GM21447 (cell line): ENCODE data around the gene SEMA6B.

ENCODE experiments used
- ATAC-seq: cut with Tn5 transposase; IDR thresholded peaks from one replicate; pipeline ENCODE4 v1.9.1; 2021; ENCODE audit not compliant: unreplicated experiment

Gene SEMA6B

DNA sequence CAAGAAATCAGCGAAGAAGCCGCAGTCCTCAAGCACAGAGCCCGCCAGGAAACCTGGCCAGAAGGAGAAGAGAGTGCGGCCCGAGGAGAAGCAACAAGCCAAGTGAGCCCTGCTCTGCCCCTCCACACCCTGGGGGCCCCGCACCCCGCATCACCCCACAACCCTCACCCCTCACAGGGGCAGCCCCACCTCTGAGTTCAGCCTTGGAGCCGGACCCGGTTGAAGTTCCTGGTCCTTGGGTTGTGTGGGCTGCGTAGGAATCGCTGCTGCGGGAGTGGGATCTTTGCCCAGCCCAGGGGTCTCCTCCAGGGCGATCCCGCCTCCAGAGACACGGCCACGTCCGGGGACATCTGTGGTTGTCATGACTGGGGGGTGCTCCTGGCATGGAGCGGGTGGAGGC, 63.2 kb downstream of the SEMA6B start:
- ATAC-seq = no peak

DNA sequence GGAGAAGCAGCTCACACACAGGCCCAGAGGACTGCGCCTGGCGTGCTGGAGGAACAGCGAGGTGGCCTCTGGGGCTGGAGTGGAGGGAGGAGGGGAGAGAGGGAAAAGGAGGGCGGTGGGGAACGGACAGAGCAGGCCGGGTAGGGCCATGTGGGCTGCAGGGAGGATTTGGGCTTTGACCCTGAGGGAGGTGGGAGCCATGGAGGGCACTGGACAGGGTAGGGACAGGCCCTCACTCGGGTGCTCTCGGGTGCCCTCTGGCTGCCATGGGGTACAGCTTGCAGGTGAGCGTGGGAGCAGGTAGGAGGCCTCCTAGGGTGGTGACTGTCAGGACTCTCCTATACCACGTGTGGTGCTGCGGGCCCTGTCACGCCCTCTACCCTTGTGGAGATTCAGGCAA, 64.0 kb downstream of the SEMA6B start:
- no peak for ATAC-seq

DNA sequence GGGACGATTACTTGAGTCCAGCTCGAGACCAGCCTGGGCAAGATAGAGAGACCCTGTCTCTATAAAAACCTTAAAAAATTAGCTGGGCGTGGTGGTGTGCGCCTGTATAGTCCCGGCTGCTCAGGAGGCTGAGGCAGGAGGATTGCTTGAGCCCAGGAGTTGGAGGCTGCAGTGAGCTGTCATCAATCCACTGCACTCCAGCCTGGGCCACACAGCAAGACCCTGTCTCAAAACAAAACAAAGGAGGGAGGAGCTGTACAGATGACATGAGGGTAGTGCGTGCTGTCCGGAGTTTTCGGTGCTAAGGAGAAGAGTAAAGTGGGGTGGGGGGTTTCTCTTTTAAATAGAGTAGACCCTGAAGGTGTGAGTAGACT, 64.8 kb downstream of the SEMA6B start:
- no peak for ATAC-seq

DNA sequence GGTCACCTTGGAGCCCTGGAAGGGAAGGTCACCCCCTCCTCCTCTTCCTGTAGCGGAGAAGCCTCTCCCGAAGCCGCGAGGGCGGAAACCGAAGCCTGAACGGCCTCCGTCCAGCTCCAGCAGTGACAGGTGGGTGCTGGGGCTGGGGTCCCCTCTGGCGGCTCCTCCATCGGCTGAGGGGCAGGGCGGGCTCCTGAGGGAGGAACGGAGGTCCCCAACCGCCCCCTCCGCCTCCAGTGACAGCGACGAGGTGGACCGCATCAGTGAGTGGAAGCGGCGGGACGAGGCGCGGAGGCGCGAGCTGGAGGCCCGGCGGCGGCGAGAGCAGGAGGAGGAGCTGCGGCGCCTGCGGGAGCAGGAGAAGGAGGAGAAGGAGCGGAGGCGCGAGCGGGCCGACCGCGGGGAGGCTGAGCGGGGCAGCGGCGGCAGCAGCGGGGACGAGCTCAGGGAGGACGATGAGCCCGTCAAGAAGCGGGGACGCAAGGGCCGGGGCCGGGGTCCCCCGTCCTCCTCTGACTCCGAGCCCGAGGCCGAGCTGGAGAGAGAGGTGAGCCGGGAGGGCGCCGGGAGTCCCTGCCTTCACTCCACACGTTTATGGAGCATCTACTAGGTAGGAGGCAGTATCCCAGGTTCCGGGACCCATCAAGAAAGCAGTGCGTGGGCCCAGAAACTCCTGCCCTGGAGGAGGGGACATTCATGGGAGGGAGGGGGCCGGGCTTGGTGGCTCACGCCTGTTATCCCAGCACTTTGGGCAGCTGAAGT, 65.4 kb downstream of the SEMA6B start:
- ATAC-seq = no peak

DNA sequence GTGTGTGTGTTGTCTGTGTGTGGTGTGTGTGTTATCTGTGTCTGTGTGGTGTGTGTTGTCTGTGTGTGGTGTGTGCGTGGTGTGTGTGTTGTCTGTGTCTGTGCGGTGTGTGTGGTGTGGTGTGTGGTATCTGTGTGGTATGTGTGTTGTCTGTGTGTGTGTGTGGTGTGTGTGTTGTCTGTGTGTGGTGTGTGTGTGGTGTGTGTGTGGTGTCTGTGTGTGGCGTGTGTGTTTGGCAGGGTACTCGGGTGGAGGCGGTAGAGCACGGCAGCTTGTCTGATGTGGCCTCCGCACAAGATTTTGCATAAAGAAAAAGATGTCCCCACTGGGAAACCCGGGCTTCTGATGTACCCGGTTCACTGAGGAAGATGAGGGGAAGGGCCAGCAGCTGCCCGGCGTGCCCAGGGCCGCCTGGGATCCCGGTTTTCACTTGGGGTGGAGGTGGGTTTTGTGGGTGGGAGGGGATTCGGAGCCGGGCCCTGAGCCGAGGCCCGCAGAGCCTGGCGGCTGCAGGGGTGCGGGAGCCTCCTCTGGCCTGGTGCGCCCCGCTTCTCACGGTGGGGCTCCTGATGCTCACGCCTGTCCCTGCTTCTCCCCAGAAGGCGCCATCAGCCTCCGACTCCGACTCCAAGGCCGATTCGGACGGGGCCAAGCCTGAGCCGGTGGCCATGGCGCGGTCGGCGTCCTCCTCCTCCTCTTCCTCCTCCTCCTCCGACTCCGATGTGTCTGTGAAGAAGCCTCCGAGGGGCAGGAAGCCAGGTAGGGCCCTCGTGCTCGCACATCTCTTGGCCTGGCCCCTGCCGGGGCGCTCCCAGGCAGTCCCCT, 66.2 kb downstream of the SEMA6B start:
- no peak for ATAC-seq
